Forelimb muscle (tissue), 1 donor: ENCODE data around the gene RBMS1. TPM values are rescaled to one million over a fixed set of nuclear protein-coding genes. Genes with fewer than 3 reads are reported as not detected.

Source experiments
- DNase-seq: peaks from one replicate; pipeline ENCODE4 v3.0.0-alpha.2; 2013; ENCODE audit warnings: low read depth
- polyA plus RNA-seq: library from polyadenylated mRNA; unstranded; fragments of 120-200 nt; gene quantifications from one replicate; pipeline ENCODE4 v1.2.1, GENCODE V29; 2013; ENCODE audit not compliant: insufficient read length

The RBMS1 gene
- polyA plus RNA-seq, 1 donor, result 58.6 TPM

GRCh38 chr2:160333324-160334027 lies 160.1 kb downstream of the RBMS1 start:
- no peak for DNase-seq

- DNase-seq, result no peak
These were observed 161.3 kb downstream of the RBMS1 start for GRCh38 chr2:160332318-160332717.

GRCh38 chr2:160331258-160332025 lies 162.2 kb downstream of the RBMS1 start:
- DNase-seq, result no peak

- DNase-seq, result no peak
These were observed 164.6 kb downstream of the RBMS1 start for GRCh38 chr2:160328811-160329527.

DNA sequence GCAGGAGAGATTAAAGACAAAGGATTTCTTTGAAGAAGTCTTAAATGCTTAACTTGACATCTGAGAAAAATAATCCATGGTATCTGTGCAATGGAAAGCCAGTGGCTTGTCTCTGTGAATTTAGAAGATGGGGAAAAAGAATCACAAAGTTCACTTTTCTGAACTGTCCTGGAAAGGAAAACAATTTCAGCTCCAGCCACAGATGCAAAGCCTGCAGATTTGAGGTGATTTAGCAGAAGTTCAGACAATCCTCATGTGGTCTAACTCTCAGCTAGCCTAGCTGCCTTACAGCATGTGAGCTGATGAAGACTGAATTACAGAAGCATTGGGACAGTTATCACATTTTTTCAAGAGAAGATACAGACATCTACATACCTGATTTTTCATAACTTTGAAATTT lies 166.8 kb downstream of the RBMS1 start:
- no peak for DNase-seq

DNA sequence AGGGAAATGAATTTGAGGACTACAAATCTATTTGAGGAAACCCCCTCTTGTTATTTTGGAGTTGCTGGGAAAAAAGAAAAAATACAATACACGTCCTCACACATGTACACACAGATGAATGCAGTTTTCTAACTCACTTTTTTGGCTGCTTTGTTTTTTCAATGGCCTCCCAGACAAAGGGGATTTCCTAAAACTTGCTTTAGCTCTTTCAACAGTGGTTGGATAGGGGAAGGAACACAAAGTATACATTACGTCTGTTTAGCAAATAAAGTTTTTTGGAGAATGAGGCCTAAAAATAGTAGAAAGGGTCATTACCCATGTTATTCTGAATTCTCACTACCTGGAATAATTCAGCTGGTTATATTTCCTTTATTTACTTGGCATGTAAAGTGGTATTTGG lies 168.2 kb downstream of the RBMS1 start:
- no peak for DNase-seq

GRCh38 chr2:160324917-160325316 lies 168.7 kb downstream of the RBMS1 start:
- no peak for DNase-seq

GRCh38 chr2:160324161-160324800 lies 169.3 kb downstream of the RBMS1 start:
- no peak for DNase-seq

- DNase-seq, result no peak
These were observed 171.3 kb downstream of the RBMS1 start for GRCh38 chr2:160322320-160322719.

GRCh38 chr2:160321006-160321405 lies 172.6 kb downstream of the RBMS1 start:
- DNase-seq, result no peak

DNA sequence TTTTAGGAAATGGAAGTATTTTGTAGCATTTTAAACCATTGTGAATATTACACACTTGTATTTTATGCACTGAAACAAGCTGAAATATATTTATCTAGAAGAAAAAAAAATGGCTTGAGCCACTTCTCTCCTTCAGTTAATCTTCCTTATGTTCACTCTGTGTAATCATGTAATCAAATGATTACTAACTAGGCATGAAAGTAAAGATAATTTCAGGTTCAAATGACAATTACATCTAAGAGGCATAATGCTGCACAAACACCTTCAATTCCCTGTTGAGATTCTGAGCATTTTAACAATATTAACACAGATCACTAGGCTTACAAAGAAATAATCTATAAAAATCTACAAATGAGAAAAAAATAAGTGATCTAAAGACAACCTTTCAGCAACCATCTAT lies 173.9 kb downstream of the RBMS1 start:
- DNase-seq, result no peak

DNA sequence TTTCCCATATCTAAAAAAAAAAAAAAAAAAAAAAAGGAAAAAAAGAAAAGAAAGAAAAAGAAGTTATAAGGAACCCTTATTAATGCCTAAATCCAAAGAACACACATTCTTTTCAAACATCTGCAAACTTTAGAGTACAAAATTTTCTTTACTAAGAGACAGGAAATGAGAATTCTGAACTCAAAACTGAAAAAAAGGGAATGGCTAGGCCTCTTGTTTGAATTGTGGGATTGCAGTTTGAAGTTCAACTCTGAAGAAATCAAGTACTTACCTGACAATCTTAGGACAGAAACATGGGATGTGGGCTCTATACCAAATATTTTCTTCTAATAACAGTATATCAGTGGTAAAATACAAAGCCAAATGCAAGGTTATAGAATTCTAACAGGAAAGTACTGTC lies 175.4 kb downstream of the RBMS1 start:
- no peak for DNase-seq

- DNase-seq, result no peak
These were observed 176.2 kb downstream of the RBMS1 start for GRCh38 chr2:160317181-160318099.

DNA sequence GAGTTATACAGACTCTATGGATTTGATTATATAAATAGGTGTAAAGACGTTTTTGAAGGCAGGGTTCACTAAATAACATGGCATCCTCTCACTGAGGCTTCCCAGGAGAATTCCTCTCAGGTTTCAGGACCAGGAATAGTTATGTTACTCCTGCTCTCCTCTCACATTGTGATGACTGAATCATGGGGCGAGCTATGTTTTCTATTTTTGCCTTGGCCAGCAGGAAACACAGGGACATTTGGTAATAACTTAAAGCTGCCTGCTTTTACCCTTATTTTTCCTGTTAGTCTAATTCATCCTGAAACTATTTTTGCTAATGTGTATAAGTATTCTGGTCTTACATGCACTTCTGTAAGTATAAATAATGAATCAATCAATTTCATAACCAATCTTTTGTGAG lies 178.3 kb downstream of the RBMS1 start:
- no peak for DNase-seq

DNA sequence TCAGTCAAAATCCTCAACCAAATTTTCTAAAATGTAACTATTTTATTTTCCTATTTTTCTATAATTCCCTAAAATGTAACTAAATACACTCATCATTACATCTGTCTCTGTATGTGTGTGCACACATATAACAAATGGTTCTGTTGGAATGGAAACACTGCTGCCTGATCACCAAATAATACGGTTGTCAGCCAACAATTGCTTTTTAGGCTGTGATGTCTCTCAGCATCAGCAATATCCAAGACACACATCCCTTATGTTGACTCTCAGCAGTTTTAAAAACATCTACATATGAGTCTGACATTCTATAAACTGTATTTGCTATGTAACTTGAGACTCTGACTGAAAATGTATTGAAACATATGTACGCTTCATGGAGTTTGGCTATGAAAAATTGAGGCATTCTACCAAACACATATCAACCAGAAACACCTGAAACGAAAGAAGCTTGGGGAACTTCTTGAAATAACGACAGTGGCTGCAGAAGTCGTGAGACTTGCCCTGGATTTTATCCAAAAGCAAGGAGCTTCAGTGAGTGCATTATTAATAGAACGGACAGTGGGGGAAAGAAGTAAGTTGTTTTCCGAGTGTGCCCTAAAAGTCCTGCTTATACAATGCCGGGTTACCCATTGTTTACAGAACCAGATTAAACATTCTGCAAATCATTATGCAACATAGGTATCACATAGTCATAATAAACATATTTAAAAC lies 183.3 kb downstream of the RBMS1 start:
- no peak for DNase-seq

GRCh38 chr2:160309585-160309984 lies 184.0 kb downstream of the RBMS1 start:
- DNase-seq, result no peak

DNA sequence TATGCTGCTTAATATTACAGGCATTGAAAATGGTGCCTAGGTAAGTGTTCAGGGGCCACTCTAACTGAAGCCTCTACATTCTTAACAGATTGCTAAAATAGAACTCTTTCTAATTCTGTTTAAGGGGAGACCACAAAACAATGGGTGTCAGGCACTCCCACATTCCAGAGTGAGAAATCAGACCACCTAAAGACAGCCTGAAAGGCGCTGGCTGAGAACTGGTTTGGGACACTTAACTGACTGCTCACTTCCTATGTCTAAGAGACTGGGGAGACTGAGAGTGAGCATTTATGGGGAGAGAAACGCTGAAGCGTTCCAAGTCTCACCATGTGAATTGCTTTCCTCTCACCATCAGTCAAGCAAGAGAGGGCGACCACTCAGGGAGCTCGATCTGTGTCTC lies 184.7 kb downstream of the RBMS1 start:
- no peak for DNase-seq

DNA sequence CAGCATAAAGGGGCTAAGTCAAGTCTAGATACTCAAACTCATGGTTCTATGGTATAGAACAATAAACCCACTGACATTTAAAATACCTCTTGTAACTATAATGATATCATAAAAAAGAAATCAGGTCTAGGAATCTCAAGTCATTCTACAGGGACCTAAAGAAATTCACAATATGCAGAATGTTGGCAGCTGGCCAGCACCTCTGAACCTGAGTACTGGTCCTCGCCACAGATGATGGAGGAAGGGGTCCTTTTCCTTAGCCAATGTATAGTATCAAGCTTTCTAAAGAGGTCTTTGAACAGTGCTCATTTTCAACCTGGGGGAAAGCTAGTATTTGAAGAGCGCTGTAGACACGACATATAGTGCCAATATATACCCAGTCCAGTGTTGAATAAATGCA lies 185.1 kb downstream of the RBMS1 start:
- no peak for DNase-seq

DNA sequence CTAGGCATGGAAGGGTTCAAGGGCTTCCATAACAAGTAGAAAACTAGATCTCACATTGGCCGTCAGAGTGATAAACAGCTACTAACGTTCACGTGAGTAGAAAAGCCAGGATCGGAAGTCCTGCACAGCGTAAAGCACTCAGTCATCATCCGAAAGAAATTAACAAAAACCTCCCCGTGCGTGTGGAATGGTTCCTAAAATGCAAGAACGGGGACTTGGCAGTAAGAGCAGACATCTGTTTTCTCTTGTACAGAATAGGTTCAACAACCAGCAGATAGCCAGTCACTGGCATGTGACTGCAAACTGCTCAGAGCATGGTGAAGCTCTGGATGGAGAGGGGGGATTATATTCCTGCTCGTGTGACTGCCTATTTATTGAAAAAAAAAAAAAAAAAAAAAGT lies 186.6 kb downstream of the RBMS1 start:
- DNase-seq, result peak; percentile 62

- DNase-seq, result no peak
These were observed 188.4 kb downstream of the RBMS1 start for GRCh38 chr2:160305081-160305750.
